DLD1 (cell line): Measurements from ENCODE around the gene CSRP1.
"Not testable (repeated sequence)": the region's sequence is repeated elsewhere in the genome, so short reads cannot be mapped to it uniquely, and the experiment has no call there.

Experiments used
- in situ Hi-C: cut with HindIII; loops from 2 replicates; pipeline ENCODE4 v1.10.0; 2017; ENCODE audit warnings: low sequenced_read_pairs

The CSRP1 gene

DNA sequence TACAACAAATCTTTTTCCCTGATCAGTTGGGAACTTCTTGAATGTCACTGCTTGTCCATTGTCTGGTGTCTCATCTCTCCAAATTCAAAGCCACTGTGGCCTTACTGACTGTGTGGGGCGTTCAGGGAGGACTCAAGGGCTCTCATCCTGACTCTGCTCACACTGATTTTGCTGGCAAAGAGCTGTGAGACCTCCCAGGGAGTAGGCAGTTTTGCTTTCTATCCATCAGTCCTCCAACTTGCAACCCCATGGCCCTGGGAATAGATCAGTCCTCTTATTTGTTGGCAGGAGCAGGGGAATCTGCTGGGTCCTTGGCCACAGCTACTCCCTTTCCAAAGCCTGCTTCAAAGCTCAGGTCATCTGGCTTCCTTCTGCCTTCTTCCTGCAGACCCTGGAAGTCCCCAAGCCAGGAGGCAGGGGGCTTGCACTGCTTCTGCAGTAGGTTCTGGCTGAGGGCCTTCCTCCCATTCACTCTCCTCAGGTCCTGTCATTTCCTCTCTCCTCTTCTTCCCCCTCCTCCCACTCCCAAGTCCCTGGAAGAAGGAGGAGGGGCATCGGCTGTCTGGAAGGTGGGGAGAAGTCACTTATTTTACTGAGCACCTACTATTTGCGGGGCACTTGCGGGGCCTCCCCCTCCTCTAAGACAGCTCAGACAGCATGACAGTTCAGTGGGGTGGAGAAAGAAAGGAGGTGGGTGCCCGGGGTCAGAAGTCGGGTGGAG is 31.1 kb upstream of the CSRP1 start:
- in situ Hi-C loops, result no loop called here

- in situ Hi-C loops, result no loop called here
Observed at GRCh38 chr1:201537467-201537866, 30.5 kb upstream of the CSRP1 start.

DNA sequence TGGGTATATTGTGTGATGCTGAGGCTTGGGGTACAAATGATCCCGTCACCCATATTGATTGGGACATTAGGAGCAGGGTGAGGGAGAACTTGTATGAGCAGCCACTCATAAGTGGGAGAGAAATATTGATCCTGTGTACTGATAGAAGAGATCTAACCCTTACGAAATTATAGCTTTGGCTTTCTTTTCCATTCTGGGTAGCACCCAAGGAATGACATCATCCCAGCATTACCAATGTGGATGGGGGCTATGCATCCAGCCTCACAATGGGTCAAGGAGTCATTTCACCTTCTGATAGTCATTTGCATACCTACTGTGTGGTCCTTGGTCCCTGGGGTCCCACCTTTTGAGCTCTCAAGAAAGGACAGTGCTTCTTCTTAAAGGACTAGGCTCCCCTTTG is 30.1 kb upstream of the CSRP1 start:
- in situ Hi-C loops, result no loop called here

DNA sequence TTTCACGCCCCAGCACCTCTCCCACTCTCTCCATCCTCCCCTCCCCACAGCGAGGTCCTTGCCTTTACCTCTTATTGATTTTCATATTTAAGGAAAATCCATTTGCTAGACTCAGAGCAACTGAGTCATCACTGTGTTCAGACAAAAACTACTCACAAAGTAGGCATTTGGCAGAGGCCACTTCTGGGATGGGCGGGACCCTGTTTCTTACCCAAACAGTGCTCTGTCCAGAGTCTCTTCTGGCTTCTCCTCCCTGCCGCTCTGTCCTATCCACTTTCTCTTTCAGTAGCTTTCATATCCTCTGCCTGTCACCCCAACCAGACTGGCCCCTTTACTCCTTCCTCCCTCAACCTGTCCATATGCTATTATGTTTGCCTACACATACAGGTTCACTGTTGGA is 29.6 kb upstream of the CSRP1 start:
- in situ Hi-C loops, result no loop called here

DNA sequence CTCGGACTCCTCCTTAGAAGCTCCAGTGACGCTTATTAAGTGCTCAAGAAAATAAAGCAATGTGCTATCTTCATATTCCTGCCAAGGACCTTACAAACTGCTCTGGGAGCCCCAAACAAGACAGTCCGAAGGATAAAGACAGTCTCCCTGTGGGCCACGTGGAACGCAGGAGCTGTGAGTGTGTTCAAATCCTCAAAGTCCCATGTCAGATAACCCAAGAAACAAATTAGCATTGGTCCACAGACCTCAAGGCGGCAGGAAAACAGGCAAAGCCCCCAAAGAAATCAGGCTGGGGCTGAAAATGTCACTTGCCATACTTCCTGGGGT is 29.0 kb upstream of the CSRP1 start:
- in situ Hi-C loops, result no loop called here

- in situ Hi-C loops, result no loop called here
Observed at GRCh38 chr1:201535046-201535918, 28.4 kb upstream of the CSRP1 start.

DNA sequence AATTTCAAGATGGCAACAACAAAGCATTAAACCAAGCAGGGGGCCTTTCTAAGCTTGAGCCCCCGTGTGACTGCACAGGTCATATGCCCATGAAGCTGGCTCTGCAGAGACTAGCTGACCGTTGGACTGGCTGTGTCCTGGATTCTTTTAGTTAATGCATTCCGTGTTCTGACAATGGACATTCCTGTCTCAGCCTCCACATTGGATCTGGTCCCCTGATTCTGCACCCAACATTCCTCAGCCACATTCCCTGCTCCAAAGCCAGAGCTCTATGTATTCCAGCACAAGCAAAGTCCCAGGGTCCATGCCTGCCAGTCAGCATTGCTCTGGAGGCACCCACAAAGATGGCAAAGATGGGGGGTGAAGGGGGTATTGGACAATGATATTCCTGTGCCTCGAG is 26.9 kb upstream of the CSRP1 start:
- in situ Hi-C loops, result no loop called here

- in situ Hi-C loops, result no loop called here
Observed at GRCh38 chr1:201531551-201532425, 24.9 kb upstream of the CSRP1 start.

DNA sequence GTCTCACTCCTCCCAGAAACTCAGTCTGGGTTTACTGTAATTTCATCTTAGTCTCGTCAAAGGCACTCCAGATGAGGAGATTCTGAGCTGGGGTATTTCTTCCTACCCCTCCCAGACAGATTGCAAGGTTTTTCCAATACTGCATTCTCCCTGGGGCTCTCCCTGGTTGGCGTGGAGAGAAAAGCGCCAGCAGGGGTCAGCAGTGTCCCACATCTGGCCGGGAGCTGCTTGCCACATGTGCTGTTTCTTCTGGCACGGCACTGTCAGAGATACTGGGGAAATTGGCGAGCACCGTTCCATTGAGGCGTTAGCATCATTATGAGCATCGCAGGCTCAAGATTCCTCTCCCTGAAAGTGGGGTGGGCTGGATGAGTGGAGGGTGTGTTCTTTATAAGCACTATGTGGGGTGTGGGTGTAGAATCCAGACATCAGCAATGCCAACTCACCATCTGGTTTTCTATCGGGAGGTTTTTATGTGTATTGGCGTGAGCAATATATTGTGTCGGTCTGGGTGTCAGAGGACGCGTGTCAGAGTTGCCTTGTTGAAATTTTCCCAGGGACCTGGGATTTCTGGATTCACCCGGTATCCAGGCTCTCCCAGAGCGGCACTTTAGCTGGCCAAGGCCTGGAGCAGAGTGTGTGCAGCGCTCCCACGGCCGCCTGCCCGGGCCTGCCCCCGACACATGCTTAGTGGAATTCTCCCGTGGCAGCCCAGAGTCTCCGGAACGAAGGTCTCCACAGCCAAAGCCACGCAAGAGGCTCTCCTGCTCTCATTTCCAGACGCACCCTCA is 24.0 kb upstream of the CSRP1 start:
- in situ Hi-C loops, result no loop called here

- in situ Hi-C loops, result no loop called here
Observed at GRCh38 chr1:201528631-201529252, 21.8 kb upstream of the CSRP1 start.

DNA sequence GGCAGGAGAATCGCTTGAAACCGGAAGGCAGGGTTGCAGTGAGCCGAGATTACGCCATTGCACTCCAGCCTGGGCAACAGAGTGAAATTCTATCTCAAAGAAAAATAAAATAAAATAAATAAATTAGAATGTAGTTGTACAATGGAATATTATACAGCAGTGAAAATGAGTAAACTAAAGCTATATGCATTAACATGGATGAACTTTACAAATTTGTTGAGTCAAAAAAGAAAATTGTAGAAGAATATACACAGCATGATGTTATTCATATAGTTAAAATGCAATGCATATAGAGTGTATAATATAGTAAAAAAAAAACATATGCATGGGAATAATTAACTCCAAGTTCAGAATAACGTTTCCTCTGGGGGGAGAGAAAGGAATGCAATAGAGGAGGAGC is 21.0 kb upstream of the CSRP1 start:
- in situ Hi-C loops, result no loop called here

GRCh38 chr1:201525193-201525778 is 18.4 kb upstream of the CSRP1 start:
- in situ Hi-C loops, result no loop called here

GRCh38 chr1:201520046-201520575 is 13.2 kb upstream of the CSRP1 start:
- in situ Hi-C loops, result not testable (repeated sequence)

DNA sequence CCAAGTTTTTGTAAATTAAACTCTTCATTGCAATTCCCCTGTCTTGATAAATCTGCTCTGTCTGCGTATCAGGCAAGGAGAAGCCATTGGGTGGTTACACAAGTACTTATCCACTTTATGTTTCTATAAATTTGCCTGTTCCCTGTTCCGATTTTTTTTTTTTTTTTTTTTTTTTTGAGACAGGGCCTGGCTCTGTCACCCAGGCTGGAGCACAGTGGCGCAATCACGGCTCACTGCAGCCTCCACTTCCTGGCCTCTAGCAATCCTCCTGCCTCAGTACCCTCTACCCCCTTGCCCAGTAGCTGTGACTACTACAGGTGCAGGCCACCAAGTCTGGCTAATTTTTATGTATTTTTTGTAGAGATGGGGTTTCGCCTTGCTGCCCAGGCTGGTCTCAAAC is 11.1 kb upstream of the CSRP1 start:
- in situ Hi-C loops, result loop anchor here (10.0 kb wide), 1 partner anchor 83 kb away; no protein-coding TSS in a partner anchor

DNA sequence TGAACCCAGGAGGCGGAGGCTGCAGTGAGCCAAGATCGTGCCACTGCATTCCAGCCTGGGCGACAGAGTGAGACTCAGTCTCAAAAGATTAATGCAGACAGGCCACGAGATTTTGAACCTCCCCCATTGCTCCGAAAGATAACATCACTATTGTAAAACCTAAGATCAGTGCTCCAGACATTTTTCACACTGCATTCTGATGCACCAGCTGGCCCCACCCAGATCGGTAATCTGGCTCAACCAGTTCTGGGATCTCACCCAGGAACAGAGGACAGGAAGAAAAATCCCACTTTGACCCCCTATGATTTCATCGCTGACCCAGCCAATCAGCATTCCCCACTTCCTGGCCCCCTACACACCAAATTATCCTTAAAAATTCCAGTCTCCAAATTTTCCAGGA is 10.7 kb upstream of the CSRP1 start:
- in situ Hi-C loops, result loop anchor here (10.0 kb wide), 1 partner anchor 83 kb away; no protein-coding TSS in a partner anchor

DNA sequence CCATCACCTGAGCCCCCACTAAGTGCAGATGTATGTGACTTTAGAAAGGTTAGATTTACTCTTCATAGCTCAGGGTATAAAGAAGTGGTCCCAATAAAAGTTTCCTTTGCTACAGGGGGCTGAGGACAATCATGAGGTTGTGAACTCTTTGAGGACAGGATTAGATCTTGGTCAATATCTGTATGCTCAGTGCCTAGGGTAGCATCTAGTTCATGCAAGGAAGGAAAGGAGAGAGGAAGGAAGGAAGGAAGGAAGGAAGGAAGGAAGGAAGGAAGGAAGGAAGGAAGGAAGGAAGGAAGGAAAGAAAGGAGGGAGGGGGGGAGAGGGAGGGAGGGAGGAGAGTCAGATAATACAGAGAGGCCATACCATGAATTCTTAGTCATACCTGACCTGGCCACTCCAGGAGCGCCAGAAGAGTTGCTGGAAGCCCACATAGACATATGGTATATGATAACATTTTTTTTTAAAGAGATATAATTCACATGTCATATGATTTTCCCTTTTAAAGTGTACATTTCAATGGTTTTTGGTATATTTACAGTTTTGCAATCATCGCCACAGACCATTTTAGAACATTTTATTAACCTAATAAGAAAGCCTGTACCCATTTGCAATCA is 9.7 kb upstream of the CSRP1 start:
- in situ Hi-C loops, result loop anchor here (10.0 kb wide), 1 partner anchor 82 kb away; no protein-coding TSS in a partner anchor

- in situ Hi-C loops, result loop anchor here (10.0 kb wide), 1 partner anchor 81 kb away; no protein-coding TSS in a partner anchor
Observed at GRCh38 chr1:201515895-201516294, 9.0 kb upstream of the CSRP1 start.

DNA sequence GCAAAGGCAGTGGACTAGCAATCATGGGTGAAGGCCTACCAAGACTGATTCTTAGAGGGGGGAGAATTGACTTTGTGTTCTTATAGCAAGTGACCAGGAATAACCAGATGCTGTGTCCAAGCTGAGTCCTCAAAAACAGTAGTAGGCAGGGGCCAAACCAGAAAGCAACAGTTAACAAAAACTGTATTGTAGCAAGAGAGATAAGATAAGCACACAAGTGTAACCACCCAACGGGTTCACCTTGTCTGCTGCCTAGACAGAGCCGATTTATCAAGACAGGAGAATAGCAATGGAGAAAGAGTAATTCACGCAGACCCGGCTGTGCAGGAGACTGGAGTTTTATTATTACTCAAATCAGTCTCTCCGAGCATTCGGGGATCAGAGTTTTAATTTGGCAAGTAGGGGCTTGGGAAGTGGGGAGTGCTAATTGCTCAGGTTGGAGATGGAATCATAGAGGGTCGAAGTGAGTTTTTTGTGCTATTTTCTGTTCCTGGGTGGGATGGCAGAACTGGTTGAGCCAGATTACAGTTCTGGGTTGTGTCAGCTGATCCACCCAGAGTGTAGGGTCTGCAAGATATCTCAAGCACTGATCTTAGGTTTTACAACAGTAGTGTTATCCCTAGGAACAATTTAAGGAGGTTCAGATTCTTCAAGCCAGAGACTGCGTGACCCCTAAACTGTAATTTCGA is 8.3 kb upstream of the CSRP1 start:
- in situ Hi-C loops, result loop anchor here (10.0 kb wide), 1 partner anchor 80 kb away; no protein-coding TSS in a partner anchor
